GM18507 (cell line): ENCODE results near the gene TC2N.

Experiments used
- DNase-seq: peaks from one replicate; pipeline ENCODE4 v3.0.0; 2011; ENCODE audit warnings: low read depth; ENCODE audit not compliant: insufficient read length; ENCODE audit errors: extremely low spot score
- FAIRE-seq: peaks from 2 replicates; lab custom pipeline; 2011; peaks lifted over from hg19 to GRCh38; lab: Jason Lieb, UNC

Gene TC2N

GRCh38 chr14:91890291-91890749 is 23.0 kb upstream of the TC2N start:
- DNase-seq (no peak), FAIRE-seq (no peak)

DNA sequence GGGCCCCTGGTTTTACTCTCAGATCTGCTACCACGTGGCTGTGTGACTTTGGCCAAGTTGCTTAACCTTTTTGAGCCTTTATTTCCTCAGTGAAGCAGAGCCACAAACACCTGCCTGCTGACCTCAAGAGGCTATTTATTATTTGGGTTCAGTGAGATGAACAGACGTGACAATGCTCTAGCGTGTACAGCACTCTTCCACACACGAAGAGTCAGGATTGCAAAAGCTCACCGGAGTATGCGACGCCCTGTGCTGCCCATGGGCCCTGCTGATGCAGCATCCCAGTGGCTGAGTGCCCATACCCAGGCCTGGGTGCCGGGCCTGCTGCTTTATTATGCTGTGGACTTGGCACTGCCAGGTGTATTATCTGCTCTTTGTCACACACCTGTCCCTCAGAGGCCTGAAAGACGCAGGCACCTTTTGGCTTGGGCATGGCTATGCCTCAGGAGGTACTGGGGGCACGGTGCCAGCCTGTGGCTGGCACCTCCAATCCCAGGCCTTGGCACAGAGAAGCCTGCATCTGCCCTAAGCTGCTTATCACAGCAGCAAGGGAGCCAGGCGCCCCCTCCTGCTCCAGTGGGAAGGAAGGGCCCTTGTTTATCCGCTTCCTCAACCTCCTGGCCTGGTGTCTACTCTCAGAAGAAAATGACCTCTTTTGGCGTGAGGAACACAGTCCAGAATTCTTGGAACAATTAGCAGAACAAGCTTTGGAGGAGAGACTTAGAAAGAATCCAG is 22.3 kb upstream of the TC2N start:
- DNase-seq (no peak), FAIRE-seq (no peak)

GRCh38 chr14:91888641-91889476 is 21.5 kb upstream of the TC2N start:
- FAIRE-seq (no peak), DNase-seq (no peak)

- FAIRE-seq: no peak
- DNase-seq: no peak
Observed at GRCh38 chr14:91886961-91887360, 19.6 kb upstream of the TC2N start.

GRCh38 chr14:91885839-91886238 is 18.5 kb upstream of the TC2N start:
- FAIRE-seq (no peak), DNase-seq (no peak)

GRCh38 chr14:91885113-91885712 is 17.9 kb upstream of the TC2N start:
- FAIRE-seq (no peak), DNase-seq (no peak)

- DNase-seq (no peak), FAIRE-seq (no peak)
Observed at GRCh38 chr14:91884664-91885063, 17.3 kb upstream of the TC2N start.

- no peak for FAIRE-seq
- no peak for DNase-seq
Observed at GRCh38 chr14:91883753-91884152, 16.4 kb upstream of the TC2N start.

- FAIRE-seq (no peak), DNase-seq (no peak)
Observed at GRCh38 chr14:91882776-91883175, 15.4 kb upstream of the TC2N start.

- no peak for DNase-seq
- no peak for FAIRE-seq
Observed at GRCh38 chr14:91882369-91882768, 15.0 kb upstream of the TC2N start.

DNA sequence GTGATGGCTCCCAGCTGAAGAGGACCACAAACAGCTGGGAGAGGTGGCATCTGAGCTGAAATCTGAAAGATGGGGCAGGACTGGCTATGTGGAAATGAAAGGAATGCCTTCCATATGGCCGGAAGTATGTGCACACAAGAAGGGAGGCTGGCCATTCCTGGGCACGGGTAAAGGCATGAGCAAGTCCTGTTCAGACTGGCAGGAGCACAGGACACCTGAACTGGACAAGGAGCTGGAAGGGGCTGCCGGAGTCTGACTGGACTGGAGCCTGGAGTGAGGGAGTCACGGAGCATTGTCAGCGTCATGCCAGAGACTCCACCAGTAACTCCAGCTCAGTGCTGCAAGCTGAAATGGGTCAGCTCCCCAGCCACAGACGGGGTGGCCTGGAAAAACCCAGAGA is 11.9 kb upstream of the TC2N start:
- FAIRE-seq (no peak), DNase-seq (no peak)

DNA sequence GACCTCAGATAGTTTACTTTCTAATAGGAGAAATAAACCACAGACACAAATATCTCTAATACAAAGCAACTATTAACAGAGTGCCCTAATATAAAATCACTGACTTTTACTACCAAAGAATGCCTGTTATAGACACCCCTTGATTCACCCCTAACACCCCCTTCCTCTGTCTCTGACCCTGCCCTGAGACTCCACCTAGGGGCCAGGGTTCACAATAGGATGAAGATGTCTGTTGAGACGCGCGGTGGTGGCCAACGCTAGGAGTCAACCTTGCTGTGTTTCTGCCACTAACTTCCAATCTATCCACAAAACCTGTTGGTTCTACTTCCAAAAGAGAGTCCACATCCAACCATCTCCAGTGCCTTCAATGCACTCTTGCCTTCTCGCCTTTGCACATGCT is 10.9 kb upstream of the TC2N start:
- no peak for DNase-seq
- FAIRE-seq: no peak

GRCh38 chr14:91877376-91877915 is 10.1 kb upstream of the TC2N start:
- FAIRE-seq: no peak

GRCh38 chr14:91876492-91876891 is 9.2 kb upstream of the TC2N start:
- no peak for FAIRE-seq
- DNase-seq: no peak

More at GRCh38 chr14:91877376-91877915, 10.1 kb upstream of the TC2N start:
- DNase-seq: no peak

DNA sequence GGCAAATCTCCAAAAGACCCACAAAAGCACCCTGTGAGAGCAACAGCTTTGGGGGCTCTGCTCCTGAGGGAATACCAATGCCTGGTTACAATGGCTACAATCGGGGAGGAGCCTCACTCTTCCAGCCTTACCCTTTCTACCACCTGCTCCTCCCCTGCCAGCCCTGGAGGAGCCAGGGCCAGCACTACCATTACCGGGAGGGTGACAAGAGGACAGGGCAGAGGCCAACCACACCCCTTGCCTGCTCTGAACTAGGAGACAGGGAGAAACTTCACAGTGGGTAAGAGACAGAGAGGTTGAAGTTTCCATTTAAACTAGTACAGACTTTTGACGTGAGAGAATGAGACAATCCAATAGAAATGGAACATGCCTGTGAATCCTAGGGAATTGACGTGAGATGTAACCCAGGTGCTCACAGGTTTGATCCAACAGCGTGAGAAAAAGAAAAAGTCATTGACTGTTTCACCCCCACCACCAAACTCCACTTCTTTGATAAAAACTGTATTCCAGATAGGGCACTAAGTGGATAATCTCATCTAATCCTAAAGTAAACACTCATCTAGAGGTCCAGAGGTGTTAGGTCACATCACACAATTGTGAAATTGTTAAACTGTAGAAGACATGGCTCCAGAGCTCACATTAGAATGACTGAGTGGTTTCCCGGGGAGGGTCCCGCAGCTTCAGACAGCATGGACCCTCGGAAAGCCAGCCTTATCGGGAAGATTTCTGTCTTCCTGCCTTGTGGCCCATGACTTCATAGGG is 8.4 kb upstream of the TC2N start:
- FAIRE-seq (no peak), DNase-seq (no peak)

DNA sequence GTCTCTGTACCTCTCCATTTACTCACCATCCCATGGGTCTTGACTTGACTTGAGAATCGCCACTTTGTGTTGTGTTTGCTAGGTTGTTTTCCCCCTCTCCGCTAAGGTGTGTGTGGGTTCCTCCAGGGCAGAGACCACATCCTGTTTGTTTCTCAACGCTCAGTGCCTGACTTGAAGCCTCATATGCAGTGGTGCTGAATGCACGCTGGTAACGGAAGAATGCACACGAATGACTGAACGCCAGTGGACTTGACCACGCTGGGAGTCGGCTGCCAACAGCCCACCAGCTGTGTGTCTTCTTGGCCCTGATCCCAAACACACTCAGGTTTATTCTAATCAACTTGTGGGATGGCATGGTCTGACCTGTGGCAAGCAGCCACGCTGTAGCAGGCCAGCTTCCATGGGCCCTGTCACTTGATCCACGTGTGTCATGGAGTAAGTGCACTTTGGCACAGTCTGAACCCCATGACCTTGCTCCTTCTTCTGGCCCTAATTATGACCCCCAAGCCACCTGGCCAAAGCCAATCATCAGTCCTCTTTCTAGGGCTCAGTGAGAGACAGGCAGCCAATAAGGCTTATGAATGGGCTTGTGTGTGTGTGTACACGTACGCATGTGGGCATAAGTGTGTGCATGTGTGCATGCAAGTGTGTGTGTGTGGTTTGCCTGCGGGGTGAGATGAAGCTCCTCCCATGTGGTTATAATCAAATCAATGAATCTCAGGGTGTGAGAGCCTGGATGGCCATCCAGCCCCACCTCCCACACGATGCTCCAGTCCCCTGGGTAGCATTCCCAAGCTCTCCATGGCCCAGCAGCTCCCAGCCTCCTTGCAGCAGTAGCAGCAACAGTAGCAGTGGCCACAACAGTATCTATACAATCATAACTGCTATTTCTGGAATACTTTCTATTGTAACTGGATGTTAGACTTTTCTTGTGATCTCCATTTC is 6.4 kb upstream of the TC2N start:
- FAIRE-seq (peak; percentile 97), DNase-seq (peak; percentile 68)

GRCh38 chr14:91872517-91873470 is 5.5 kb upstream of the TC2N start:
- no peak for DNase-seq
- no peak for FAIRE-seq
